ENCODE data around the gene MAP4K3. TPM values are rescaled to one million over a fixed set of nuclear protein-coding genes. Genes with fewer than 3 reads are reported as not detected.
"Not testable (repeated sequence)": the region's sequence is repeated elsewhere in the genome, so short reads cannot be mapped to it uniquely, and the experiment has no call there.

Gene MAP4K3
- total RNA-seq, 1 donor from 2014 or later, result 58.1 TPM

- Mint-ChIP-seq H3K4me1 (ENCODE audit: low read depth, unreplicated experiment) (no peaks in the 10 kb centered on the region), H3K9me3 (ENCODE audit: unreplicated experiment) (peaks cover 25% of the 10 kb centered on the region), H3K27me3 (ENCODE audit: low read depth, unreplicated experiment) (no peaks in the 10 kb centered on the region), H3K27ac (ENCODE audit: unreplicated experiment) (no peak overlapping the region), H3K36me3 (ENCODE audit: low read depth, unreplicated experiment) (peaks cover 30% of the 10 kb centered on the region), H3K4me3 (ENCODE audit: unreplicated experiment) (no peak overlapping the region)
- H3K9ac ChIP-seq (ENCODE audit: low read length), result no peak overlapping the region
- no peak overlapping the region for H3K4me3 ChIP-seq (ENCODE audit: insufficient read depth, low read depth, low read length)
- H3K4me2 ChIP-seq (ENCODE audit: low read length), result no peak overlapping the region
- FAIRE-seq, result no peak
- H3K4me1 ChIP-seq (ENCODE audit: insufficient read depth, low read length), result no peaks in the 10 kb centered on the region
- no peaks in the 10 kb centered on the region for H3K36me3 ChIP-seq (ENCODE audit: insufficient read depth, low read length)
- H4K20me1 ChIP-seq (ENCODE audit: insufficient read depth, low read length), result peaks cover 40% of the 10 kb centered on the region
- no peak for DNase-seq (ENCODE audit: low read depth)
- TF ChIP-seq CTCF (IDR thresholded peaks at IDR 0.05; ENCODE audit: insufficient read depth, low read depth, low read length) (no peak), EZH2 (IDR thresholded peaks at IDR 0.05; ENCODE audit: insufficient read depth, low read length) (no peak)
- no peak overlapping the region for H3K27ac ChIP-seq (ENCODE audit: low read depth, low read length)
- H3K9me3 ChIP-seq (ENCODE audit: insufficient read depth, low read depth, low read length), result peaks cover 14% of the 10 kb centered on the region
- no peak overlapping the region for H2AFZ ChIP-seq (ENCODE audit: low read depth, low read length)
- no peaks in the 10 kb centered on the region for H3K27me3 ChIP-seq (ENCODE audit: insufficient read depth, low read length)
- H3K79me2 ChIP-seq (ENCODE audit: insufficient read depth, low read length), result peaks cover 69% of the 10 kb centered on the region
Observed at GRCh38 chr2:39362595-39362994, 74.5 kb downstream of the MAP4K3 start.

- DNase-seq (ENCODE audit: low read depth), result no peak
- H3K27me3 Mint-ChIP-seq (ENCODE audit: low read depth, unreplicated experiment), result no peaks in the 10 kb centered on the region
- no peak overlapping the region for H3K4me3 Mint-ChIP-seq (ENCODE audit: unreplicated experiment)
- H3K4me2 ChIP-seq (ENCODE audit: low read length), result no peak overlapping the region
- H2AFZ ChIP-seq (ENCODE audit: low read depth, low read length), result no peak overlapping the region
- no peak for TF ChIP-seq CTCF (IDR thresholded peaks at IDR 0.05; ENCODE audit: insufficient read depth, low read depth, low read length)
- TF ChIP-seq EZH2 (IDR thresholded peaks at IDR 0.05; ENCODE audit: insufficient read depth, low read length), result no peak
- H3K4me3 ChIP-seq (ENCODE audit: insufficient read depth, low read depth, low read length), result no peak overlapping the region
- no peaks in the 10 kb centered on the region for H3K4me1 Mint-ChIP-seq (ENCODE audit: low read depth, unreplicated experiment)
- no peaks in the 10 kb centered on the region for H3K27me3 ChIP-seq (ENCODE audit: insufficient read depth, low read length)
- no peak overlapping the region for H3K27ac Mint-ChIP-seq (ENCODE audit: unreplicated experiment)
- FAIRE-seq, result no peak
- no peaks in the 10 kb centered on the region for H3K36me3 ChIP-seq (ENCODE audit: insufficient read depth, low read length)
- H3K9me3 Mint-ChIP-seq (ENCODE audit: unreplicated experiment), result peaks cover 25% of the 10 kb centered on the region
- H3K9me3 ChIP-seq (ENCODE audit: insufficient read depth, low read depth, low read length), result peaks cover 14% of the 10 kb centered on the region
- H3K4me1 ChIP-seq (ENCODE audit: insufficient read depth, low read length), result no peaks in the 10 kb centered on the region
- H4K20me1 ChIP-seq (ENCODE audit: insufficient read depth, low read length), result peaks cover 39% of the 10 kb centered on the region
- H3K79me2 ChIP-seq (ENCODE audit: insufficient read depth, low read length), result peaks cover 70% of the 10 kb centered on the region
- no peak overlapping the region for H3K27ac ChIP-seq (ENCODE audit: low read depth, low read length)
- H3K9ac ChIP-seq (ENCODE audit: low read length), result no peak overlapping the region
- H3K36me3 Mint-ChIP-seq (ENCODE audit: low read depth, unreplicated experiment), result peaks cover 30% of the 10 kb centered on the region
Observed at GRCh38 chr2:39361511-39361910, 75.6 kb downstream of the MAP4K3 start.

- Histone ChIP-seq H3K9me3 (ENCODE audit: insufficient read depth, low read depth, low read length) (peaks cover 14% of the 10 kb centered on the region), H3K79me2 (ENCODE audit: insufficient read depth, low read length) (peaks cover 77% of the 10 kb centered on the region), H4K20me1 (ENCODE audit: insufficient read depth, low read length) (peaks cover 36% of the 10 kb centered on the region)
- not testable (repeated sequence) for H3K27ac Mint-ChIP-seq (ENCODE audit: unreplicated experiment); H3K4me3 ChIP-seq (ENCODE audit: insufficient read depth, low read depth, low read length); H2AFZ ChIP-seq (ENCODE audit: low read depth, low read length); H3K27ac ChIP-seq (ENCODE audit: low read depth, low read length); FAIRE-seq; H3K4me2 ChIP-seq (ENCODE audit: low read length); H3K27me3 Mint-ChIP-seq (ENCODE audit: low read depth, unreplicated experiment); H3K9ac ChIP-seq (ENCODE audit: low read length); H3K4me1 Mint-ChIP-seq (ENCODE audit: low read depth, unreplicated experiment); H3K4me3 Mint-ChIP-seq (ENCODE audit: unreplicated experiment); H3K36me3 ChIP-seq (ENCODE audit: insufficient read depth, low read length); H3K27me3 ChIP-seq (ENCODE audit: insufficient read depth, low read length); H3K4me1 ChIP-seq (ENCODE audit: insufficient read depth, low read length); DNase-seq (ENCODE audit: low read depth)
- Mint-ChIP-seq H3K36me3 (ENCODE audit: low read depth, unreplicated experiment) (peaks cover 29% of the 10 kb centered on the region), H3K9me3 (ENCODE audit: unreplicated experiment) (peaks cover 25% of the 10 kb centered on the region)
Observed at GRCh38 chr2:39360342-39360741, 76.7 kb downstream of the MAP4K3 start.

Measured in astrocyte (in vitro differentiated cells and primary cell).